SU-DHL-6 (cell line): ENCODE results near the gene ATP1A3.

ENCODE experiments used
- CTCF ChIP-seq: fragments of 200-600 bp; sonication (generic); IDR thresholded peaks from one replicate; pipeline ENCODE4 v1.5.1; 2017; ENCODE audit warnings: antibody characterized with exemption, mild to moderate bottlenecking, low read length, moderate library complexity; ENCODE audit not compliant: insufficient read depth, poor library complexity, severe bottlenecking
- EZH2phosphoT487 ChIP-seq: fragments of 200-600 bp; sonication (generic), shearing (Covaris generic); conservative IDR thresholded peaks from 2 replicates; pipeline ENCODE4 v1.6.1; 2018; ENCODE audit warnings: mild to moderate bottlenecking, antibody characterized with exemption, low read length, moderate library complexity, mixed read lengths

DNA sequence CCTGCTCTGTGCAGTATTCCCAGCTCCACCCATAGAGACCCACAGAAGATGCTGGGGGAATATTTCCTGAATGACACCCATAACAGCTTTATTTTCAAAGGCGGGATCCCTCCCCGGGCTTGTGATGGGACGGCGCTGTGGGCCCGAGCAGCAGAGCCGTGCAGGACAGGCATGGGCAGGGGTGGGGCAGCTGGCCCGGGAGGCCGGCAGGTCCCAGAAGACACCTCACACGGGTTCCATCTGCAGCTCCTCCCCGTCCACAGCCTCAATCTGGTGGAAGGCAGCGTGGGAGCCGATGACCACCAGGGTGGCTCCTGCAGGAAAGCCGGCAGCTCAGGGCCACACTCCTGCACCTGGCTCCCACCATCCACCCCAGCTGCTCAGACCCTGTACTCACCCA is 37.4 kb downstream of the ATP1A3 start:
- TF ChIP-seq CTCF: no peak
- TF ChIP-seq EZH2phosphoT487: no peak
